ENCODE data around the gene SLC9A2.

The SLC9A2 gene

DNA sequence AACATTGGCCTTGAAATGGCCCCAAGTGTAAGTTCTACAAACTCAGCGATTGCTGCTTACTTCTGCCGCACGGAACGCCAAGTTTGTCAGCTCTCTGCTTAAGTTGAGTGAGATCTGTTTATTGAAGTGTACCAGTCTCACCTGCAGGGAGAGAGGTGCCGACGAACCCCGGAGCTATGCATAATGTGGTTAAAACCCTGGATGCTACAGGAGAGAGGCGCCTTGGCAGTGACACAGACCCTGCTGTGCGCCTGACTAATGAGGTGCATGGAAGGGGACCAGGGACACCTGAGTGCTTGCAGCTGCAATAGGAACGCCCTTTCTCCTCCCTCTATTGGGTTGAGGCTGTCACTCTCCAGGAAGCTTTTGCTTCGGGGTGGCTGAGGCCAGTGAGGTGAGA, 979 bp downstream of the SLC9A2 start:
- no peak for DNase-seq (ENCODE audit: low read depth)

DNA sequence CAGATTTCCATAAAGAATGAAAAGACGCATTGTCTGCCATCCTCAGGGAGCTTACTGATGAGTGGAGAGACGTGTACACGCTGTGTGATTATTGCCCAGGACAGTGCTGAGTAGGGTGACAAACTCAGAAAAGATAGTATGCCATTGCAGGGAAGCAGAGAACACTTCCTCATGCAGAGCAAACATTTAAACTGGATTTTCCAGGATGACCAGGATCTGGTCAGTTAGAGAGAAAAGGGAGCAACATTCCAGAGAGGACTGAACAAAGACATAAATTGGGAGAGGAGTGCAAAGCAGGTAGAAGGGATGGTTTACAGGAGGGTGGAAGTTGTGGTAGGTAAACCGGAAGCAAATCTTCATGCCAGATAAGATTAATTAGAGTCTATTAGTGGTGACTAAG, 2.3 kb downstream of the SLC9A2 start:
- DNase-seq (ENCODE audit: low read depth) = no peak

DNA sequence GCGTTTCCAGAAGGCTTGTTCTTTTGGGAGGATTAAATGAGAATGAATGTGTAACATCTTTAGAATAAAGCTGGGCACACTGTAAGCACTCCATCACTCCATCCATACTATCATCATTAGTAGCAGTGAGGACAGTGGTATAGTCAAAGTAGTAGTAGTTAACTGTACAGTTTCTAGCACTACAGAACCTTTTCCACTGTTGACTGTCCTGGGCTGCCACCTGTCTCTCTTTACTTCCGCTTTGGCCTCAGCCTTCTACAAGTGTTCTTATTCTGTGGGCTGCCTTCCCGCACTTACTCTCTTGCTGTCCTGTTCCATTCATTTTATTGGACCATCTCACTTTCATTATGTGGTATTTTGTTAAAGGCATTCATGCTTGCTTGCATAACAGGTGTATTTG, 3.3 kb downstream of the SLC9A2 start:
- no peak for DNase-seq (ENCODE audit: low read depth)

DNA sequence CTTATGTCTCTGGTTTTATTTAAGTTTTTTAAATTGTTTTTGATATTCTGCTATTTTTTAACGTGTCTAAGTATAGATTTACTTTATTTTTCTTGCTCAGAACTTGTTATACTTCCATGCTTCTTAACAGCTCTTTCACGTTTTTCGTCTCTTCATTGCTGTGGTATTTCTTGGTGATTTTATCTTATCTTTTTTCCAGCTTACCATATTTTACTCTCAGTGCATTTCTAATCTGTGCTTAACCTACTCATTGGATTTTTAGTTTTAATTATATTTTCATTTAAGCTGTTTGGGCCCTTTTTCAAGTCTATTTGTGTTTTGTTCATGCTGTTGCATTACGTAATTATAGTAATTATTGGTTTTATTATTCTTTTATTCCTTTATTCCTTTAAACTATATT, 11.1 kb downstream of the SLC9A2 start:
- no peak for DNase-seq (ENCODE audit: low read depth)

DNA sequence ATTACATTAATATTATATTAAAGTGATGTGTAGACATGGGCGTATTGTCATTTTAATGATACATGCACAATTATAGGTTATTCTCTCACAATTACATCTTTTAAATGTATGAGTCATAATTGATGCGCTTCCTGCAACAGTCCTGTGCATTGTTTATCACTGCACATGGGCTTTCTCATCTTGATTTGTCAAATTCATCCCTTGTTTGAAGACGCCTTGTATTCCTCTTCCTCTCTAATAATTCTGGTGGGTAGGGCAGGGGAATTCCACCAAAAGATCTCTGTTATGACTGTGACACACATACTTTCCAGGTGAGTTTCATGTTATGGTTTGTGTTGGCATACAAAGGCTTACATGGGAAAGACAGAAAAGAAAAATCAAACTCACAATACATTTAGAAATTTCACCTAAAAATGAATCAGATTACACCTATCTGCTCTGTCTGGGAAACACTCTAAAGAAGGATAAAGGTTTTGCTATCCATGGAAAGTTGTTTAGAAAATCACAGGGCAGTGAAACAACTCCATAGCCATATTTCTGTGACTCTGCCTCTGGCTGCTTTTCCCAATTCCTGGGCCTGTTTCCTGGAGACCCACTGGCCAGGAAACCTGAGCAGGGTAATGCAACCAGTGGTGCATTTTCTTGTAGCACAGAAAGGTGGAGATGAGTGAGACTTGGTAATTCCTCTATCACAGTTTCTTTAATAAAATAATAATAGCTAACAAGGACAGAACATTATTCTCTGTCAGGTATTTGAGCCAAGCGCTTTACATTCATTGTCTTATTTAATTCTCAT, 13.2 kb downstream of the SLC9A2 start:
- DNase-seq (ENCODE audit: low read depth) = no peak

DNA sequence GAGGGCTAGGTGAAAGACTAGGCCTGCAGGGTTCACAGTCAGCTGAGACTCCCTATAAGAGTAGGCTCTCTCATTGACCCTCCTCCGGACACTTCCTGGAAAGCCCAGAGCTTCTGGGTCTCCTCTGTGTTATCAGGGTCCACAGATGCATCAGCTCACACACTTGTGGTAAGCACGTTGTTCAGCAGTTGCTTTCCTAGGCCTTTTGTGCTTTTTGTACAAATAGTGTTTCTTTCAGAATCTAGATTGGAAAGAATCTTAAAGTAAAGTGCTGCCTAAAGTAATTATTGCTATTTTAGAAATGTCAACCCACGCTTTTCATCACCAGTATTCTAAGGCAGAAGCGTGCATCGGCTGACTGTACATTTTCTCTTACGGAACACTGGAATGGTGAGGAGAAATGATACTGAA, 15.5 kb downstream of the SLC9A2 start:
- no peak for DNase-seq (ENCODE audit: low read depth)

DNA sequence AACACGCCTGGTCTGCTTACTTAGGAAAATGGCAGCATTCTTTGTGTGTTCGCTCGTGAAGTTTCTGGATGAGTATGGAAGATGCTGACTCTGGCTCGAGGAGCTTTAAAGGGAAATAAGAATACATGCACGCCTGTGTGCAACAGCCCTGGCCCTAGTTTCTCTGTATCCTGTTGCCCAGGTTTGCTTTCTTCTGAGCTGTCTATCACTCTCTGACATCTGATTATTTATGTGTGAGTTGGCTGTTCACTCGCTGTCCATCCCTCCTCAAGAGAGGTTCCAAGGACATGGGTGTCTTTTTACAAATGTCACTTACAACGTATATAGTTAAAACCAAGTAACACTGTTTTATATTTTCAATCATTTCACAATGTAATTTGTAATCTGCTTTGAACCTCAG, 16.0 kb downstream of the SLC9A2 start:
- DNase-seq (ENCODE audit: low read depth) = no peak

DNA sequence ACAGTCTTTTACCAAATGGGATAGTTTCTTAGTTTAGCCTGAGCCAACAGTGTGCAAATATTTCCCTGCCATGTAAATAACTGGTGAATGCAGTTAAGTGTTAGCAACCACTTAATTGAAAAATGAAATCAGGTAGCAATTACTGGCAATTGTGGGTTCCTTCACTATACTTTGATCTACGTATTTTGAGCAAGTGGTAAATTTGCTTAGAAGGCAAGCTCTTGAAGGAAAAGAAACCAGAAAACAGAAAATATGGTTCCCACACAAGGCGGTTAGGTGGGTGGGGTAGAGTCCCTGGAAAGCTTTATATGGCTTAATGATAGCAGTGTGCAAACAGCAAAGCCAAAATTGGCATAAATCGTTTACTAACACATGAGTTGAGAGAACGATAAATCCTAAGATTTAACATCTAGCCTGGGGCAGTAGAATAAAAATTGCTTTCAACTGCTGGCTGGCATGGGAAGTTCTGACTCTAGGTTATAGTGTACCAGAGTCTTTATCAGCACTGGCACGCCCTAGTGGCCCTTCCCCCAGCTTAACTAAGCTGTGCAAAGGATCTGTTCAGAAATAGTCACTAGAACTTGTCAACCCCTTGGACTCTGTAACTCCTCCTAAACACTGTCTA, 17.0 kb downstream of the SLC9A2 start:
- no peak for DNase-seq (ENCODE audit: low read depth)

DNA sequence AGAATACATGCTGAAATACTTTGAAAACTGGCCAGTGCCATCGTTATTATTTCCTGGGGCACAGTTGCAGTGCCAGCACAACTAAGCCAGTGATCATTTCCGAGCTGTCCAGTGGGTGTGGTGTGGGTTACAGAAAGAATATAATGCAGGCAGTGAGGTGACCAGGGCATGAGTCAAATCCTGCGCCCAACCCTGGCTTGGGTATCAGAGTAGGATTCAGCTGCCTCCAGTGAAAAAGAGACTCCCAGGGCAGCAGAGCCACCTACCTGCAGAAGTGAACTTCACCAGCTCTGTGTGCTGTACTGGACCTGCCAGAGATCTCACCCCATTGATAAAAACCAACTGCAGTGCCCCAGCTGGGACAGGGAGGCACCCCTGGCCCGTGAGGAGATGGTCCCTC, 18.0 kb downstream of the SLC9A2 start:
- DNase-seq (ENCODE audit: low read depth) = no peak

DNA sequence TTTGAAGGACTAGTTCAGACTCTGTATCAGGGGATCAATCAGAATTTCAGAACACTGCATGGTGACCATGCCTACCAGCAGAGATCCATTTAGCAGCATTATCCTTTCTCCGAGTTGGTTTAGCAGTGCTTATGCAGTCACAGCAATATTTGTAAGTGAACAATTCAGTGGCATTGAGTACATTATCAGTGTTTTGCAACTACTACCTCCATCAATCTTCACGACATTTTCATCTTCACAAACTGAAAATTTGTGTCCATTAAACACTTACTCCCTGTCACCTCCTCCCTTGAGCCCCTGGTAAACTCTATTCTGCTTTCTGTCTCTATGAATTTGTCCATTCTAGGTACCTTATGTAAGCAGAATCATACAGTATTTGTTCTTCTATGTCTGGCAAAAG, 20.1 kb downstream of the SLC9A2 start:
- no peak for DNase-seq (ENCODE audit: low read depth)

DNA sequence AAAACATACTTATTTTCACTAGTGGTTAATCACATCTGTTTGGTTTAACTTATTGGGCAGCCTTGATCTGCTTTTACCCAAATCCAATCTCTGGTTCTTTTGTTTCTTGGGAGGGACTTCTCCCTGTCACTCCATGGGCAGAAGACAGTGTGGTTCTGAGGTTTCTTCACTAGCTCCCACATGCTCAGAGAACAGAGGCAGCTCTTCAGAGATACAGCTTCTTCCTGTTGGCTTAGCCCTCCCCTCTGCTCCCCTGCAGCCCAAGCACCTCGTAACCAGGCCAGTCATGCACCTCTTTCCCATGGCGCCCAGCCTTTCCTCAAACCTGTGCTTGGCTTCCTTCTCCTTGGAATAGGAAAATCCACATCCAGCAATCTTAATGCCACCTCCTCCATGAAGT, 32.8 kb downstream of the SLC9A2 start:
- no peak for DNase-seq (ENCODE audit: low read depth)

DNA sequence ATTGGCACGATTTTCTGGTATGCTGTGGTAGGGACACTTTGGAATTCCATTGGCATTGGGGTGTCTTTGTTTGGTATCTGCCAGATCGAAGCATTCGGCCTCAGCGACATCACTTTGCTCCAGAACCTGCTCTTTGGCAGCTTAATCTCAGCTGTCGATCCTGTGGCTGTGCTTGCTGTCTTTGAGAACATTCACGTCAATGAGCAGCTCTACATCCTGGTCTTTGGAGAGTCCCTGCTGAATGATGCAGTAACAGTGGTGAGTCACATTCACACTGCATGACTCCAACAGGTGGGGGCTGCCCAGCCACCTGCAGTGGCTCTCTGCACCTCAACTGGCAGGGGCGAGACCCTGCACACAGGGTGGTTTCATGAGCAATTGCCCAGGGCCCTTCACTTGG, 38.4 kb downstream of the SLC9A2 start:
- DNase-seq (ENCODE audit: low read depth) = no peak

DNA sequence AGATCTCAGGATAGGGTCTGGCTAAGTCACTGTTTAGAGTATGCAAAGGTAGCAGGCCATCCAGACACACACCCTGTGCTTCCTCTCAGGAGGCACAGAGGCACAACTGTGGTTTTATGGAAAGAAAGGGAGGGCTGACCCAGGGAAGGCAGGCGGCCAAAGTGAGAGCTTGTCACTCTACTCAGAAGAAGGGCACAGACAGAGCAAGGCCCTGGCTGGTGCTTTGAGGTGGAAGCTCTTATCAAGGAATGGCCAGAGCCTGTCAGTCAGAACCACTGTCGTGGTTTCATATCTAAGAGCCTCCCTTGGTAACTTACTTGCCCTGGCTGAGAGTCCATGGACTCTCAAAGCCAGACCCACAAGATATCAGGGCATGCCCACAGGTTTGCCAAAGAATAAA, 40.7 kb downstream of the SLC9A2 start:
- no peak for DNase-seq (ENCODE audit: low read depth)

DNA sequence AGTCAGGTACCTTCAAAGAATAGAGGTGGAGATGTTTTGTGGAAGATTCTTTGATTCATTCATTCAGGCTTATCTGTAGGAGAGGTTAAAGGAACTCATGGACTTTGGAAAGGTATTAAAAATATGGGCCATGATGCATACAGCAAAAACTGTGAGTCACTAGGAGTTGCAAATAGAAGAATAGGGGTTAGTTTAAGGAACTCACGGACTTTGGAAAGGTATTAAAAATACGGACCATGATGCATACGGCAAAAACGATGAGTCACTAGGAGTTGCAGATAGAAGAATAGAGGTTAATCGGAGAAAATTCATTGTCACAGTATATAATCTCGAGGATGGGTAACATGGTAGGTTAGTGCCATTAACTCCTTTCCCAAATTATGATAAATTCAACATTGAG, 41.2 kb downstream of the SLC9A2 start:
- no peak for DNase-seq (ENCODE audit: low read depth)

DNA sequence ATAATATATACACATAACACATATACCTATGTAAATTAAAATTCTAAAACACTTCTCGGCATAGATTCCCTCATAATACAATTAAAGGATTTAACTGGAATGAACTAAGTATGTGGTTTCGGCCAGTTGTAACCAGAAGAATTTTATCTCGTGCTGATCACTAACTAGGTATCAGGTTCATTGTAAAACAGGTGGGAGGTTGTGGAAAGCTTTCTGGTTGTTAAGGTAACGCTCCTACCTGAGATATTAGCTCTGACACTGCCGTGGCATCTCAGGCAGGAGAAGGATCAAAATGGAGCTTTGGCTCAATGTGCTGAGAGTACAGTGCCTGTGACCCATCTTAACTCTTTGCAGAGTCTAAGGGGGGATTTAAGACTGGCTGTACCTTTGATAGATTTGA, 42.5 kb downstream of the SLC9A2 start:
- DNase-seq (ENCODE audit: low read depth) = no peak

DNA sequence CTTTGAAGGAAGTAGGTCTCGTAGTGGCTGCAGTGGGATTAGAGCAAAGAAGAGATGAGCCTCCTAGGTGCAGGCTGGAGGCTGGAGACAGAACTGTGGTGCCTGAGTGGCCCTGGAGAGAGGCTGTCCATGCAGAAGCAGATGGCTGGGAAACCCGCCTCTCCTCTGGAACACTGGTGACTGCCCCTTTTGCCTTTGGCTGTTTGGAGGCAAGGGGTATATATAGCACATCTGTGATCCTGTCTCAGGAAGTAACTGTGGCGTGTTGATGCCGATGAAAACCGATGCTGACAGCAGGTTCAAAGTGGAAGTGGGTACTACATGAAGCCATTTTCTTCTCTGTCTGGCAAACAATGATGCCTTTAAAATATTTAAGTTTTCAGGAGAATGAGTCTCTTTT, 43.5 kb downstream of the SLC9A2 start:
- DNase-seq (ENCODE audit: low read depth) = no peak

DNA sequence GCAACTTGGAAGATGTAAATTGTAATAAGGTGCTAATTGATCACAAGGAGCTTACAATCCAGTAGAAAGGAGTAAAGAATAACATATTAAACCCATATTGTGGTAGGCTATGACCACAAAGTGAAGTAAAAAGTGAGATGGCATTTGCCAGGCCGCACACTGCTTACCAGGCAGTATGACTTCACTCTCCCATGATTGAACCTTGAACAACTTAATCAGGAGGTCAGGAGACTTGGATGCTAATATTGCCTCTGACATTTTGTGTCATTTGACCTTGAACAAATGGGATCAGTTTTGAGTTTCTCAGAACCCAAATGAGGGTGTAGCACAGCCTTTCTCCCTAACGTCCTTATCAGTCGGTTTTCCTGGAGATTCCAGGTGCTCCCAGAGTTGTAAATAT, 44.0 kb downstream of the SLC9A2 start:
- DNase-seq (ENCODE audit: low read depth) = no peak

DNA sequence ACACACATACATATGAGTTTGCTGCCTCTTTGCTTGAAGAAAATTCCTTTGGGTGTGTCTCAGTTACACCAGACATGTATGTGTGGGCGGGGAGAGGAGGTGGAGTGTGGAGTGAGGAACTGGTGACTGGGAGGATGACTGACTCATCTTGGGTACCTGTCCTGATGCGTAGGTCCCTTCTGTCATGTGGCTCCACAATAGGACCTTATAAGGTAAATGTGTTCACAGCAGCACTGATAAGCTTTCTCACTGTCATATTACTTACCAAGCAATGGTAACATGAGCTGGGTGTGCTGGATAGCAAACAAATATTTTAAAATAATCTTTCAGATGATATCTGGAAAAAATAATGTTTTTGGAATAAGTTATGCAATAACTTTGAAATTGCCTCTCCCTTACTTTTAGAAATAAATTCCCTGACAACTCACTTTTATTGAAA, 45.1 kb downstream of the SLC9A2 start:
- DNase-seq (ENCODE audit: low read depth) = no peak

DNA sequence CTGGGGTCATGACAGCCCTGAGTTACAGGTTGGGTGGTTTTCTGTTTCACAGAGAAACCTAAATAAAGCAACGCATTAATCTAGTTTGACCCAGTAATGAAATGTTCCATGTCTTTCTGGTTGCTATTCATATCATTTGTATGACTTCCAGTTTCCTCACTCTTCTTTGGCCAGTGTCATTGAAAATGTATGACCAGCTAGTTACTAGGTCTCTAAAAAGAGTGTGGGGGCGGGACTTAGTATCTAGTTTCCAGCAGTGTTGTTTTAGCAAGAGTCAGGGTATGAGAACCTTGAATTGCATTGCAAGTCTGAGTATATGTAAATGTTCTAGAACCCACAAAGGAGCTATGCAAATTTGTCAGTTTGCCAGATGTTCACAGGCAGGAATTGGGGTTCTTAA, 47.7 kb downstream of the SLC9A2 start:
- DNase-seq (ENCODE audit: low read depth) = no peak

DNA sequence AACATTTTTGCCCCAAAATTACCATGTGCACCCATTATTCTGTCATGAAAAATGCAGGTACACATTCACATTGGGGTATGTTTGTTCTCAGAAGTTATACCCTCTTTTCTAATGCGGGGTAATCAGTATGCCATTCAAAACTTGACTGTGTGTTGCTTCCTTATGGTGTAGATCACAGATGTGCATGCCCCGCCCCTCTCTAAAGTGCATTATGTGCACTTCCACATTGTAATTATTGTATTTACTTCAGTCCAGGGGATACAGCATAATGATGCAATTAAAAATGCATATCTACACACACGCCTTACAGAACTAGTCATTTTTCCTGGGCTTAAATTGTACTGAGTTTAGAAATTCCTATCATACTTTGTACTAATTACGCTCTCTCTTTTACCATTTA, 48.8 kb downstream of the SLC9A2 start:
- no peak for DNase-seq (ENCODE audit: low read depth)

DNA sequence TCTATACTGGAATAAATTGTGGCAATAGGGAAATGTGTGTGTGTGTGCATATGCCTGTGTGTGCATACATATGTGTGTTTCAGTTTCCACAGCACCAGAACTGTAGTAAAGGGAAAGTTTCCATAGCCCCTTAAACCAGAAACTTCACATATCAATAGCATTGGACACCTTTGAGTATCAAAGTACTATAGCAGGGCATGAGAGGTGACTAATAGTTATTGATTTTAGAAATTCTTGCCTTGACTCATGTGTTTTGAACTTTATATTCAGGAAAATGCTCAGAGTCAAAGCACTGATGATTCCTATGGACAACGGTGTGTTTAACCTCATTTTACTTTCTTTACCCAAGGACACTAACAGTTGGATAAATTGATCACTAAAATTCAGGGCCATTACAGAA, 50.0 kb downstream of the SLC9A2 start:
- no peak for DNase-seq (ENCODE audit: low read depth)

DNA sequence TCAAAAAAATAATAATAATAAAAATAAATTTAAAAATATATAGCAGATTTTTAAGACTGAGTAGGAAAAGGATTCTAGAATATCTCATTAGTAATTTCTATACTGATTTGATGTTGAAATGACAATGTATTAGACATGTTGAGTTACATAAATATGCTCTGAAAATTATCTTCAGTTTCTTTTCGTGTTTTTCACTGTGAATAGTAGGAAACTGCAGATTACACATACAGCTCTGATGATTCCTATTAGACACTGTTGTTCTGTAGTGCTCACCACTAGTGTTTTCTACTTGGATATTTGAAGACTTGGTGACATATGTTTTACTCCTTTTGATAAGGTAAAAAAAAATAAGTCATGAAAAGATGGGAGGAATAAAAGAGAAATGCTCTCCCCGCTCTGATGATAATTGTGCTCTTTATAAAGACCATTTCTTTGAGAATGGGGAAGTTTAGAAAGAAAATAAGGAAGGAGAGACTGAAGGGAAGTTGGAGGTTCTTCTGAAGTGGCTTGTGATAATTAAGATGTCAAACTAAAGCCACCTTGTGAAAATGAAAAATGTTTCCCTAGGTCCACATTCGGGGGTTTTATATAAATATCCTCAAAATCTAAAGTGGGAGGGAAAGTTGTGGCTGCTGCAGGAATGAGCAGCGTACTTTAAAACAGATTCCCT, 52.9 kb downstream of the SLC9A2 start:
- no peak for DNase-seq (ENCODE audit: low read depth)

DNA sequence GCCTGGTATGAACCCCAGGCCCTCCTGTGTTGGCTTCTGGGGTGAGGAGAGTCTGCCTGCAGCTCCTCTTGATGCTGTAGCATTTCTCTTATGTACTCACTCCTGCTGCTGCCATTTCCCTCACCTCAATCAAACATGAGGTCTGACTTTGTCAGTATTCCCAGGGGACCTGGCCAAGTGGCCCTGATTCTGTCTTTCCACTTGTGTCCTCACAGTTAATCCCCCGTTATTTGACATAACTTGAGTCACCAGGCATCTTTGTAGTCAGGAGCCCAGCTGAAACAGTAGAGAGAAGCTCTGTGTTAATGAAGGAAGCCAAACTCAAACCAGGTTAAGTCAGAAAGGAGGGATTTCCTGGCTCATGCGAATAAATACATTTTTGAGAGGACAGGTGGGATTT, 55.0 kb downstream of the SLC9A2 start:
- no peak for DNase-seq (ENCODE audit: low read depth)

DNA sequence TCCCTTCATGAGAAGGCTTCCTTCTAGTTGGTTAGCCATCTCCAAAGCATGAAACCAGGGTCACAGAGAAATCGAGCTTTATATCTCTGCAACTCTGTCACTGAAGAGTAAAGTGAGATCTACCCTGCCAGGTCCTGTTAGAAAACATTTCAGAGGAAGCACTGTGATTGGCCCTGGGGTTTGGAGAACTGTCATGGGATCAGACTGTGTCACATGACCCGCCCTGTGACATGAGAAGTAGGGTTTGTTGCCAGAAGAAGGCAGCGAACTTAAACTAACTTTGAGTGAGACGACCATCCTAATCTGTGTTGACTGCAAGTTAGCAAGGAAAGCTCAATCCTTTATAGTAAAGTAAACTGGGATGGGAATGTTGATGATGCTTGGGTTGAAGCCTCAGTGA, 55.5 kb downstream of the SLC9A2 start:
- no peak for DNase-seq (ENCODE audit: low read depth)

Measured in activated T-cell treated with anti-CD3 and anti-CD28 coated beads for 1 hour (primary cell).